CD4-positive, alpha-beta T cell (primary cell): Measurements from ENCODE around the gene SART3. TPM values are rescaled to one million over a fixed set of nuclear protein-coding genes. Genes with fewer than 3 reads are reported as not detected.

Experiments used
- ATAC-seq: fragments of 200-7000 bp; cut with Tn5 transposase; one replicate; pipeline ENCODE4 v1.10.0; 2022; ENCODE audit warnings: mild to moderate bottlenecking; ENCODE audit not compliant: poor library complexity
- CTCF ChIA-PET: fragments of 350-600 bp; sonication (Branson Sonifier 250); formaldehyde crosslinking; loops from one replicate; lab custom pipeline; 2021; ENCODE audit warnings: antibody characterized with exemption, inconsistent platforms; lab: Charles Lee
- POLR2A ChIA-PET: fragments of 350-600 bp; sonication (Branson Sonifier 250); formaldehyde crosslinking; loops from one replicate; lab custom pipeline; 2021; ENCODE audit warnings: antibody characterized with exemption, inconsistent platforms; lab: Charles Lee
- DNase-seq, 14 experiments: peaks; one replicate each; pipeline ENCODE4 v3.0.0-alpha.2; 2013 to 2020; ENCODE audit warnings: mixed read lengths in 2 of 14
- H3K27ac ChIP-seq, 2 donors: one replicate each; pipeline versions ENCODE4 v1.5.1 to v1.7.0; 2013; ENCODE audit warnings: low read length in 2 of 2, low read depth in 1 of 2, mild to moderate bottlenecking in 1 of 2
- H3K27me3 ChIP-seq, 2 experiments: 1 replicate in 1 of 2; 2 replicates in 1 of 2; pipeline versions ENCODE4 v1.6.1 to v1.7.0; 2013; ENCODE audit warnings: low read length in 2 of 2, control low read depth in 1 of 2, mild to moderate bottlenecking in 1 of 2, moderate library complexity in 1 of 2; ENCODE audit not compliant: insufficient read depth in 2 of 2, control insufficient read depth in 1 of 2
- H3K36me3 ChIP-seq: one replicate; pipeline ENCODE4 v1.6.1; 2013; ENCODE audit warnings: low read length, control low read depth; ENCODE audit not compliant: insufficient read depth
- H3K4me1 ChIP-seq: one replicate; pipeline ENCODE4 v1.6.1; 2013; ENCODE audit warnings: low read length, control low read depth; ENCODE audit not compliant: insufficient read depth
- H3K4me3 ChIP-seq: one replicate; pipeline ENCODE4 v1.5.1; 2013; ENCODE audit warnings: mild to moderate bottlenecking, low read length, moderate library complexity
- H3K9me3 ChIP-seq, 2 experiments: 1 replicate in 1 of 2; 2 replicates in 1 of 2; pipeline versions ENCODE4 v1.6.1 to v1.7.0; 2013; ENCODE audit warnings: low read length in 2 of 2, mild to moderate bottlenecking in 2 of 2, control low read depth in 1 of 2, moderate library complexity in 1 of 2; ENCODE audit not compliant: control insufficient read depth in 1 of 2, insufficient read depth in 1 of 2
- H3K27ac Mint-ChIP-seq: one replicate; pipeline ENCODE4 v1.8.0; 2020; ENCODE audit warnings: mixed read lengths
- H3K27me3 Mint-ChIP-seq: one replicate; pipeline ENCODE4 v1.8.0; 2021; ENCODE audit warnings: mixed read lengths
- H3K36me3 Mint-ChIP-seq: one replicate; pipeline ENCODE4 v1.8.0; 2021; ENCODE audit warnings: low read depth, mixed read lengths
- H3K4me1 Mint-ChIP-seq: one replicate; pipeline ENCODE4 v1.8.0; 2021; ENCODE audit warnings: low read depth, mixed read lengths
- H3K4me3 Mint-ChIP-seq: one replicate; pipeline ENCODE4 v1.8.0; 2020; ENCODE audit warnings: mild to moderate bottlenecking, mixed read lengths
- H3K9me3 Mint-ChIP-seq: one replicate; pipeline ENCODE4 v1.8.0; 2020; ENCODE audit warnings: mixed read lengths
- intact Hi-C, 2 experiments: fragments of 100-400 bp; cut with DNase I in 1 of 2; cut with micrococcal nuclease in 1 of 2; formaldehyde crosslinking; loops; one replicate each; pipeline versions ENCODE4 v1.15.1 to v1.9.0; 2023 to 2025; cut with DNase I, micrococcal nuclease
- total RNA-seq, 174 experiments: library from RNA in 2 of 174; stranded (reverse) in 2 of 174; gene quantifications; one replicate each; pipeline ENCODE4 v1.2.3 and lab custom pipeline; 2021 to 2026
- TF ChIP-seq, protein P1 (sequence below): fragments of 200-600 bp; IDR thresholded peaks from one replicate; pipeline ENCODE4 v1.8.0; 2022; ENCODE audit warnings: antibody characterized with exemption, mild to moderate bottlenecking

SART3 gene
- total RNA-seq, 2 experiments from 2014 or later: 95.1 to 104 TPM

DNA sequence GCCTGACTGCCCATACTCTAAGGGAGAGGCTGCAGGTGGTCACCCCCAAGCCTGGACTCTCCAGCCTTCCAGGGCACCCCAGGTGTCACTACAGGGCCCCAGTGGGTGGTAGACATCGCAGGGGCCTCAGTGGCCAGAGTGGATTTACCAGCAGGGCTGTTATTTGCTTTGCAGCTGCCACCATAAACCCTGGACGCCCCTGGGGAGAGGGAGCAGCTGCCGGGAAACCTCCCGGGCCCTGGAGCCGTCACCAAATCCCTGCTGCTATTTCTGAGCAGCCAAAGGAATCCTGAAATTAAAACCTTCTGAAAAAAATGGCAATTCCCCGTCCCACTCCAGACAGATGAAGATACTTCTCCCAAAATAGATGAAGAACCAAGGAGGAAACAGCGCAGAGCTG is 23.0 kb upstream of the SART3 start:
- intact Hi-C loops: no loop called here
- ATAC-seq (no peak), DNase-seq (no peak)
- H3K27ac ChIP-seq: no peak overlapping the region
- TF ChIP-seq, protein P1, sequence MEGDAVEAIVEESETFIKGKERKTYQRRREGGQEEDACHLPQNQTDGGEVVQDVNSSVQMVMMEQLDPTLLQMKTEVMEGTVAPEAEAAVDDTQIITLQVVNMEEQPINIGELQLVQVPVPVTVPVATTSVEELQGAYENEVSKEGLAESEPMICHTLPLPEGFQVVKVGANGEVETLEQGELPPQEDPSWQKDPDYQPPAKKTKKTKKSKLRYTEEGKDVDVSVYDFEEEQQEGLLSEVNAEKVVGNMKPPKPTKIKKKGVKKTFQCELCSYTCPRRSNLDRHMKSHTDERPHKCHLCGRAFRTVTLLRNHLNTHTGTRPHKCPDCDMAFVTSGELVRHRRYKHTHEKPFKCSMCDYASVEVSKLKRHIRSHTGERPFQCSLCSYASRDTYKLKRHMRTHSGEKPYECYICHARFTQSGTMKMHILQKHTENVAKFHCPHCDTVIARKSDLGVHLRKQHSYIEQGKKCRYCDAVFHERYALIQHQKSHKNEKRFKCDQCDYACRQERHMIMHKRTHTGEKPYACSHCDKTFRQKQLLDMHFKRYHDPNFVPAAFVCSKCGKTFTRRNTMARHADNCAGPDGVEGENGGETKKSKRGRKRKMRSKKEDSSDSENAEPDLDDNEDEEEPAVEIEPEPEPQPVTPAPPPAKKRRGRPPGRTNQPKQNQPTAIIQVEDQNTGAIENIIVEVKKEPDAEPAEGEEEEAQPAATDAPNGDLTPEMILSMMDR: no peak
- H3K36me3 ChIP-seq: no peaks in the 10 kb centered on the region
- H3K4me1 ChIP-seq: no peaks in the 10 kb centered on the region
- CTCF ChIA-PET: no interaction called here
- POLR2A ChIA-PET: no interaction called here
- no peak overlapping the region for H3K4me3 Mint-ChIP-seq
- H3K27me3 ChIP-seq: no peaks in the 10 kb centered on the region
- no peak overlapping the region for H3K27ac Mint-ChIP-seq
- H3K9me3 ChIP-seq: no peaks in the 10 kb centered on the region
- H3K9me3 Mint-ChIP-seq: no peaks in the 10 kb centered on the region
- H3K36me3 Mint-ChIP-seq: no peaks in the 10 kb centered on the region
- no peak overlapping the region for H3K4me3 ChIP-seq
- H3K27me3 Mint-ChIP-seq: no peaks in the 10 kb centered on the region
- no peaks in the 10 kb centered on the region for H3K4me1 Mint-ChIP-seq

DNA sequence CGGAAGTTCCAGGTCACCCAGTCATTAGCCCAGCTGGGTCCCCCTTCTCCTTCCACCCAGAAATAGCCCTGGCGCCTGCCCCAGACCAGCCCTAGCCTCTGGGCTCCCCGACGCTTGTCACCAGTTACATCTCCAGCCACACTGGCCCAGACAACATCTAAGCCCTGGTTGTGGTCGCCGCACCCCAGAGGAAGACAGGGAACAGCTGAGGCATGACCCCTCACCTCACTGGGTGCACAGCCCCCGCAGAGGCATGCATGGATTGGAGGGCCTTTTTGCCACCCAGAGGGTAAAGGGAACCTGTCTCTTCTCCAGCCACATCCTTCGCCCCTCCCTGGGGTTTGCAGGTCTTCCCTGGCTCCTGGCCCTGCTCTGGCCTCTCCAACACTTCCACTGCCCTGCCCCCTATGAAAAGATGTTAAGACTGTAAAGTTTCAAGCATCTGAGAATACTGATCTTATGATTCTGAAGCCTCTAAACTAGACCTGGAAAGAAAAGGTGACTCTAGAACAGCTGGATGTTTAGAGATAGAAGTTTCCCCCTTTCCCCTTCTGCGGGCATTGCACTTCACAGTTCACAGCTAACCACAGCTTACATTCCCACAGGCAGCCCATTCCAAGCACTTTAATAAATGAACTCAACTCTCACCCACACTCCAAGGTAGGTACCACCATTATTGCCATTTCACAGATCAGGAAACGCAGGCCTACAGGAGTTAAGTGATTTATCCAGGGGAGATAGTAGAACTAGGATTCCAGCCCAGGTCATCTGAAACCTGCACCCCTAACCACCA is 22.2 kb upstream of the SART3 start:
- Histone ChIP-seq H3K4me1 (no peaks in the 10 kb centered on the region), H3K36me3 (no peaks in the 10 kb centered on the region), H3K9me3 (no peaks in the 10 kb centered on the region), H3K27ac (no peak overlapping the region), H3K27me3 (no peaks in the 10 kb centered on the region), H3K4me3 (no peak overlapping the region)
- Mint-ChIP-seq H3K36me3 (no peaks in the 10 kb centered on the region), H3K4me1 (no peaks in the 10 kb centered on the region), H3K9me3 (no peaks in the 10 kb centered on the region), H3K27ac (no peak overlapping the region), H3K4me3 (no peak overlapping the region), H3K27me3 (no peaks in the 10 kb centered on the region)
- CTCF ChIA-PET: no interaction called here
- ATAC-seq (no peak), DNase-seq (no peak)
- POLR2A ChIA-PET: no interaction called here
- TF ChIP-seq, protein P1: no peak
- intact Hi-C loops: no loop called here

DNA sequence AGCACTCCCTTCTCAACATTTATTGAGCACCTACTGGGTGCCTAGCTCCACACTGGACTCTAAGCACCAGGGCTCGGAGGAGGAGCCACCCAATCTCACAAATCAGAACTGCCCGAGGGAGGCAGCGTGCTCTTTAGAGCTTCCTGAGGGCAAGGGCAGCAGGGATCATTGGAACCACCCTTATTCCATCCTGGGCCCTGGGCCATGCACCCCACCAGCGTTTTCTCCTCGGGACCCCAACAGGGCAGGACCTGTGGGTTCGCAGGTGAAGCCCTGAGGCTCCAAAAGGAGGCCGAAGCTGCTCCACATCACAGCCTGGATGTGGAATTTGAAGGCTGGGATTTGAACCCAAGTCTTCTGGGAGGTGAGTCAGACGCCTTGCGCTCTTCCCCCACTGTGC is 21.5 kb upstream of the SART3 start:
- Histone ChIP-seq H3K9me3 (no peaks in the 10 kb centered on the region), H3K4me1 (no peaks in the 10 kb centered on the region), H3K27me3 (no peaks in the 10 kb centered on the region), H3K4me3 (no peak overlapping the region), H3K27ac (no peak overlapping the region), H3K36me3 (no peaks in the 10 kb centered on the region)
- intact Hi-C loops: no loop called here
- Mint-ChIP-seq H3K27ac (no peak overlapping the region), H3K27me3 (no peaks in the 10 kb centered on the region), H3K4me1 (no peaks in the 10 kb centered on the region), H3K9me3 (no peaks in the 10 kb centered on the region), H3K4me3 (no peak overlapping the region), H3K36me3 (no peaks in the 10 kb centered on the region)
- TF ChIP-seq, protein P1: no peak
- ChIA-PET POLR2A (no interaction called here), CTCF (no interaction called here)
- DNase-seq: no peak
- no peak for ATAC-seq
